Activated T-cell treated with anti-CD3 and anti-CD28 coated beads, Interleukin-2, amount 50 U/mL, for 24 hours (primary cell): ENCODE measurements around the gene PLOD3.

Experiments used
- DNase-seq: peaks from one replicate; pipeline ENCODE4 v3.0.0-alpha.2; 2020
- H3K27ac Mint-ChIP-seq: 2 replicates; pipeline ENCODE4 v1.8.0; 2020; ENCODE audit warnings: mild to moderate bottlenecking, mixed read lengths
- H3K27me3 Mint-ChIP-seq: 2 replicates; pipeline ENCODE4 v1.8.0; 2020; ENCODE audit warnings: mixed read lengths
- H3K36me3 Mint-ChIP-seq: 2 replicates; pipeline ENCODE4 v1.8.0; 2020; ENCODE audit warnings: low read depth, mixed read lengths
- H3K4me1 Mint-ChIP-seq: 2 replicates; pipeline ENCODE4 v1.8.0; 2020; ENCODE audit warnings: low read depth, mixed read lengths
- H3K4me3 Mint-ChIP-seq: 2 replicates; pipeline ENCODE4 v1.8.0; 2020; ENCODE audit warnings: mild to moderate bottlenecking, moderate library complexity, mixed read lengths
- H3K9me3 Mint-ChIP-seq: 2 replicates; pipeline ENCODE4 v1.8.0; 2020; ENCODE audit warnings: mixed read lengths

PLOD3 gene

GRCh38 chr7:101170617-101171441 lies 46.6 kb downstream of the PLOD3 start:
- Mint-ChIP-seq H3K4me3 (no peak overlapping the region), H3K27ac (no peak overlapping the region), H3K27me3 (peaks cover 93% of the 10 kb centered on the region), H3K9me3 (no peaks in the 10 kb centered on the region), H3K4me1 (peaks cover 72% of the 10 kb centered on the region), H3K36me3 (no peaks in the 10 kb centered on the region)
- no peak for DNase-seq

GRCh38 chr7:101169838-101170551 lies 47.4 kb downstream of the PLOD3 start:
- Mint-ChIP-seq H3K9me3 (no peaks in the 10 kb centered on the region), H3K27me3 (peaks cover 93% of the 10 kb centered on the region), H3K4me3 (peak overlapping the region; percentile 60), H3K4me1 (peaks cover 79% of the 10 kb centered on the region), H3K27ac (no peak overlapping the region), H3K36me3 (no peaks in the 10 kb centered on the region)
- peak; percentile 89 for DNase-seq

GRCh38 chr7:101169110-101169837 lies 48.1 kb downstream of the PLOD3 start:
- H3K27ac Mint-ChIP-seq = peak overlapping the region; percentile 17
- H3K27me3 Mint-ChIP-seq = peaks cover 92% of the 10 kb centered on the region
- H3K9me3 Mint-ChIP-seq = no peaks in the 10 kb centered on the region
- no peak for DNase-seq
- peak overlapping the region; percentile 60 for H3K4me3 Mint-ChIP-seq
- peaks cover 81% of the 10 kb centered on the region for H3K4me1 Mint-ChIP-seq
- H3K36me3 Mint-ChIP-seq = no peaks in the 10 kb centered on the region

GRCh38 chr7:101168412-101169049 lies 48.9 kb downstream of the PLOD3 start:
- H3K4me3 Mint-ChIP-seq = no peak overlapping the region
- no peaks in the 10 kb centered on the region for H3K36me3 Mint-ChIP-seq
- H3K9me3 Mint-ChIP-seq = no peaks in the 10 kb centered on the region
- H3K4me1 Mint-ChIP-seq = peaks cover 76% of the 10 kb centered on the region
- no peak for DNase-seq
- H3K27me3 Mint-ChIP-seq = peaks cover 87% of the 10 kb centered on the region
- no peak overlapping the region for H3K27ac Mint-ChIP-seq

- no peaks in the 10 kb centered on the region for H3K36me3 Mint-ChIP-seq
- peaks cover 83% of the 10 kb centered on the region for H3K27me3 Mint-ChIP-seq
- DNase-seq = no peak
- no peak overlapping the region for H3K27ac Mint-ChIP-seq
- H3K4me3 Mint-ChIP-seq = no peak overlapping the region
- peaks cover 72% of the 10 kb centered on the region for H3K4me1 Mint-ChIP-seq
- H3K9me3 Mint-ChIP-seq = no peaks in the 10 kb centered on the region
Measured at GRCh38 chr7:101167645-101168411, 49.6 kb downstream of the PLOD3 start.

GRCh38 chr7:101166909-101167644 lies 50.3 kb downstream of the PLOD3 start:
- Mint-ChIP-seq H3K36me3 (no peaks in the 10 kb centered on the region), H3K27ac (no peak overlapping the region), H3K4me1 (peaks cover 73% of the 10 kb centered on the region), H3K9me3 (no peaks in the 10 kb centered on the region), H3K4me3 (no peak overlapping the region), H3K27me3 (peaks cover 83% of the 10 kb centered on the region)
- DNase-seq = no peak

GRCh38 chr7:101166648-101166908 lies 50.8 kb downstream of the PLOD3 start:
- DNase-seq = no peak
- Mint-ChIP-seq H3K4me3 (no peak overlapping the region), H3K4me1 (peaks cover 68% of the 10 kb centered on the region), H3K27ac (no peak overlapping the region), H3K9me3 (no peaks in the 10 kb centered on the region), H3K36me3 (peaks cover under 1% of the 10 kb centered on the region), H3K27me3 (peaks cover 79% of the 10 kb centered on the region)

GRCh38 chr7:101165958-101166647 lies 51.3 kb downstream of the PLOD3 start:
- Mint-ChIP-seq H3K27ac (no peak overlapping the region), H3K4me3 (peak overlapping the region; percentile 70), H3K36me3 (peaks cover 4% of the 10 kb centered on the region), H3K4me1 (peaks cover 63% of the 10 kb centered on the region), H3K9me3 (no peaks in the 10 kb centered on the region), H3K27me3 (peaks cover 79% of the 10 kb centered on the region)
- no peak for DNase-seq

- Mint-ChIP-seq H3K36me3 (peaks cover 9% of the 10 kb centered on the region), H3K27me3 (peaks cover 72% of the 10 kb centered on the region), H3K4me3 (peak within 1 kb of the TSS; percentile 70), H3K4me1 (peaks cover 55% of the 10 kb centered on the region), H3K27ac (peak within 1 kb of the TSS; percentile 44), H3K9me3 (no peaks in the 10 kb centered on the region)
- DNase-seq = peak; percentile 94
Measured at GRCh38 chr7:101165075-101165957, 52.1 kb downstream of the PLOD3 start, which contains the start of gene VGF. Gene VGF, minus strand, starts transcription at chr7:101165569. Its CDS starts 726 bp downstream, at chr7:101164843.

- Mint-ChIP-seq H3K4me1 (peaks cover 46% of the 10 kb centered on the region), H3K27ac (no peak overlapping the region), H3K4me3 (peak overlapping the region; percentile 20), H3K27me3 (peaks cover 61% of the 10 kb centered on the region), H3K36me3 (peaks cover 18% of the 10 kb centered on the region), H3K9me3 (no peaks in the 10 kb centered on the region)
- peak; percentile 52 for DNase-seq
Measured at GRCh38 chr7:101164071-101164840, 53.1 kb downstream of the PLOD3 start.

GRCh38 chr7:101163279-101164070 lies 53.9 kb downstream of the PLOD3 start:
- peak; percentile 53 for DNase-seq
- Mint-ChIP-seq H3K9me3 (no peaks in the 10 kb centered on the region), H3K4me3 (peak overlapping the region; percentile 62), H3K36me3 (peaks cover 25% of the 10 kb centered on the region), H3K27ac (no peak overlapping the region), H3K27me3 (peaks cover 54% of the 10 kb centered on the region), H3K4me1 (peaks cover 39% of the 10 kb centered on the region)
